HG03108 (cell line): ENCODE measurements around the gene CNTNAP2.

ENCODE experiments used
- ATAC-seq: cut with Tn5 transposase; IDR thresholded peaks from one replicate; pipeline ENCODE4 v1.9.1; 2021; ENCODE audit warnings: moderate library complexity; ENCODE audit not compliant: unreplicated experiment

CNTNAP2 gene

GRCh38 chr7:148155000-148155399 is 2038.4 kb downstream of the CNTNAP2 start:
- no peak for ATAC-seq

GRCh38 chr7:148155826-148156225 is 2039.2 kb downstream of the CNTNAP2 start:
- no peak for ATAC-seq

- ATAC-seq, result no peak
These were observed 2039.6 kb downstream of the CNTNAP2 start for GRCh38 chr7:148156233-148156632.

GRCh38 chr7:148159331-148159730 is 2042.7 kb downstream of the CNTNAP2 start:
- no peak for ATAC-seq

GRCh38 chr7:148161776-148162175 is 2045.2 kb downstream of the CNTNAP2 start:
- no peak for ATAC-seq

- ATAC-seq, result no peak
These were observed 2046.2 kb downstream of the CNTNAP2 start for GRCh38 chr7:148162808-148163207.

GRCh38 chr7:148163246-148163645 is 2046.6 kb downstream of the CNTNAP2 start:
- ATAC-seq, result no peak

- ATAC-seq, result no peak
These were observed 2056.3 kb downstream of the CNTNAP2 start for GRCh38 chr7:148172920-148173319.

- no peak for ATAC-seq
These were observed 2056.8 kb downstream of the CNTNAP2 start for GRCh38 chr7:148173369-148173768.

GRCh38 chr7:148174376-148174775 is 2057.8 kb downstream of the CNTNAP2 start:
- no peak for ATAC-seq

GRCh38 chr7:148175512-148175911 is 2058.9 kb downstream of the CNTNAP2 start:
- no peak for ATAC-seq

- no peak for ATAC-seq
These were observed 2061.4 kb downstream of the CNTNAP2 start for GRCh38 chr7:148177972-148178371.

- ATAC-seq, result no peak
These were observed 2063.5 kb downstream of the CNTNAP2 start for GRCh38 chr7:148180075-148180474.

GRCh38 chr7:148182264-148182663 is 2065.7 kb downstream of the CNTNAP2 start:
- ATAC-seq, result no peak

GRCh38 chr7:148185041-148185440 is 2068.4 kb downstream of the CNTNAP2 start:
- ATAC-seq, result no peak

GRCh38 chr7:148187471-148187870 is 2070.9 kb downstream of the CNTNAP2 start:
- no peak for ATAC-seq

GRCh38 chr7:148191391-148192065 is 2074.9 kb downstream of the CNTNAP2 start:
- no peak for ATAC-seq

GRCh38 chr7:148192491-148192890 is 2075.9 kb downstream of the CNTNAP2 start:
- no peak for ATAC-seq

- no peak for ATAC-seq
These were observed 2085.4 kb downstream of the CNTNAP2 start for GRCh38 chr7:148201992-148202391.

- no peak for ATAC-seq
These were observed 2088.2 kb downstream of the CNTNAP2 start for GRCh38 chr7:148204639-148205304.

- no peak for ATAC-seq
These were observed 2093.1 kb downstream of the CNTNAP2 start for GRCh38 chr7:148209643-148210190.

GRCh38 chr7:148210804-148211325 is 2094.3 kb downstream of the CNTNAP2 start:
- no peak for ATAC-seq
